Measurements from ENCODE around the gene ROR2. TPM values are rescaled to one million over a fixed set of nuclear protein-coding genes. Genes with fewer than 3 reads are reported as not detected.

The ROR2 gene
- total and polyA plus RNA-seq, 10 donors, result 0.65 to 15.6 (median 6.0) TPM

DNA sequence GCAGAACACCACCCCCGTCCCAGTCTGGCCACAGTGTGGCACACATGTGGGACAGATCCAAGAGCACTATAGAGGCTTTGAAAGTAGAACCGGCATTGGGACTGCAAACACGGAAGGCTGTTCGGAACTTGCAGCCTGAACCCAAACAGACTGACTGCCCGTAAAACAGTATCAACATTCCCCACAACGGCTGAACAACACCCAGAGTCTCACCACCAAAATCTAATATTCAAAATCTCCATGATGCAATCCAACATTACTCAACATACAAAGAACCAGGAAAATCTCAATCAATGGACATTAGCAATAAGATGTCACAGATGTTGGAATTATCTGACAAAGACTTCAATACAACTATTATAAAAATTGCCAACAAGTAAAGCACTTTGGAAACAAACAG, 82.3 kb downstream of the ROR2 start:
- 76 to 97% (median 89%) methylated on average over 6 of the region's 6 CpGs for WGBS, 5 donors
- Histone ChIP-seq H3K27me3 (replicated peaks in 1 of 7) (peaks cover 0 to 12% (median 0%) of the 10 kb centered on the region in 7 donors), H3K4me1 (no peaks in the 10 kb centered on the region), H3K4me3 (no peak overlapping the region), H3K27ac (no peak overlapping the region), H3K9me3 (no peaks in the 10 kb centered on the region), H3K36me3 (no peaks in the 10 kb centered on the region)
- intact Hi-C loops (cut with DNase I; ENCODE audit: low total_unique reads), result no loop called here
- TF ChIP-seq POLR2A (IDR thresholded peaks at IDR 0.05) (no peak), CTCF (IDR thresholded peaks at IDR 0.05 in 8 of 11, conservative IDR thresholded peaks at IDR 0.05 in 3 of 11) (no peak), POLR2AphosphoS5 (IDR thresholded peaks at IDR 0.05) (no peak)
- DNase-seq, result peak; percentile 32

DNA sequence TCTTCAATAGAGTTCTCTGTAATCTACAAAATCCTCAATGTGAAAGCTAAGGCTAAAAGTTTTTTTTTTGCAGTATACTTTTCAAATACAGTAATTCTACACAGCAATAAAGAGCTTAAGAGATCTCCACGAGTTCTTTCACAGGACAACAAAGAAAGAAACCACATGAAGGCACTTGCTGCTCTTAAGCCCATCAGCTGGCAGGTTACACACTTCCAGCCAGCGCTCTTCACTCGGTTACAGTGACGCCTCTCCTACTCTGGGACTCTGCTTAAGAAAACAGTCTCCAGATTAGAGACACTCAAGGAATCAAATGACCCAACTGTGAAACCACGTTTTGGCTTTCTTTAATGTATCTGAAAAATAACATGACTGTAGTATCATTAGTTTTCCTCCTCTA, 85.0 kb downstream of the ROR2 start:
- DNase-seq, result no peak
- no peaks in the 10 kb centered on the region for H3K36me3 ChIP-seq
- H3K4me3 ChIP-seq, result no peak overlapping the region
- no peaks in the 10 kb centered on the region for H3K4me1 ChIP-seq
- no peak overlapping the region for H3K27ac ChIP-seq
- TF ChIP-seq POLR2A (IDR thresholded peaks at IDR 0.05) (no peak), CTCF (IDR thresholded peaks at IDR 0.05 in 8 of 11, conservative IDR thresholded peaks at IDR 0.05 in 3 of 11) (no peak), POLR2AphosphoS5 (IDR thresholded peaks at IDR 0.05) (no peak)
- H3K27me3 ChIP-seq (replicated peaks in 1 of 7), result peaks cover 0 to 12% (median 0%) of the 10 kb centered on the region in 7 donors
- H3K9me3 ChIP-seq, result peaks cover 0 to 6% (median 0%) of the 10 kb centered on the region in 8 donors
- 52 to 58% (median 56%) methylated on average over 5 of the region's 5 CpGs for WGBS, 5 donors
- intact Hi-C loops (cut with DNase I; ENCODE audit: low total_unique reads), result no loop called here

- TF ChIP-seq POLR2A (IDR thresholded peaks at IDR 0.05) (no peak), CTCF (IDR thresholded peaks at IDR 0.05 in 8 of 11, conservative IDR thresholded peaks at IDR 0.05 in 3 of 11) (no peak), POLR2AphosphoS5 (IDR thresholded peaks at IDR 0.05) (no peak)
- 46 to 82% (median 67%) methylated on average over 4 of the region's 4 CpGs for WGBS, 5 donors
- no peak overlapping the region for H3K27ac ChIP-seq
These were observed 85.6 kb downstream of the ROR2 start for GRCh38 chr9:91864380-91864779.

DNA sequence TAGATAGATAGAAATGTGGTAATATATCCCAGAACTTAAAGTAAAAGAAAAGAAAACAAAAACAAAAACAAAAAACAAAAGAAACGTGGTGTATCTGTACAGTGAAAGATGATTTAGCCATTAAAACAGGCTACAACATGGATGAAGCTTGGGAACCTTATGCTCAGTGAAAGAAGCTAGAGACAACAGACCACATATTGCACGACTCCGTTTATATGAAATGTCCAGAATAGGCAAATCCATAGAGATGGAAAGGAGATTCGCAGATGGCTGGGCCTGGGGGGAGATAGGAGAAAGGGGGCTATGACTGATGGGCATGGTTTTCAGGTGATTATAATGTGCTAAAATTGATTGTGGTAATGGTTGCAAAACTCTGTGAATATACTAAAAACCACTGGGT, 86.6 kb downstream of the ROR2 start:
- H3K4me3 ChIP-seq, result no peak overlapping the region
- TF ChIP-seq CTCF (IDR thresholded peaks at IDR 0.05 in 8 of 11, conservative IDR thresholded peaks at IDR 0.05 in 3 of 11) (no peak), POLR2A (IDR thresholded peaks at IDR 0.05) (no peak), POLR2AphosphoS5 (IDR thresholded peaks at IDR 0.05) (no peak)
- WGBS, 5 donors, result 68 to 85% (median 77%) methylated on average over 4 of the region's 4 CpGs
- H3K27me3 ChIP-seq (replicated peaks in 1 of 7), result peaks cover 0 to 12% (median 0%) of the 10 kb centered on the region in 7 donors
- no peaks in the 10 kb centered on the region for H3K36me3 ChIP-seq
- H3K9me3 ChIP-seq, result peaks cover 0 to 6% (median 0%) of the 10 kb centered on the region in 8 donors
- no peaks in the 10 kb centered on the region for H3K4me1 ChIP-seq
- intact Hi-C loops (cut with DNase I; ENCODE audit: low total_unique reads), result no loop called here
- DNase-seq, result no peak
- no peak overlapping the region for H3K27ac ChIP-seq

More at GRCh38 chr9:91864380-91864779, 85.6 kb downstream of the ROR2 start:
- H3K36me3 ChIP-seq, result no peaks in the 10 kb centered on the region
- H3K4me1 ChIP-seq, result no peaks in the 10 kb centered on the region
- peaks cover 0 to 12% (median 0%) of the 10 kb centered on the region in 7 donors for H3K27me3 ChIP-seq (replicated peaks in 1 of 7)
- intact Hi-C loops (cut with DNase I; ENCODE audit: low total_unique reads), result no loop called here
- no peak overlapping the region for H3K4me3 ChIP-seq
- DNase-seq, result peak; percentile 45
- peaks cover 0 to 6% (median 0%) of the 10 kb centered on the region in 8 donors for H3K9me3 ChIP-seq
